Umbilical cord (tissue), 2 donors: ENCODE results near the gene ARHGEF33. TPM values are rescaled to one million over a fixed set of nuclear protein-coding genes. Genes with fewer than 3 reads are reported as not detected.
A peak's percentile ranks its signal among the peaks of the same experiment; 100 is the strongest.

Experiments
- DNase-seq: peaks from one replicate; pipeline ENCODE4 v3.0.0-alpha.2; 2015; ENCODE audit warnings: low spot score
- total RNA-seq: library from RNA; depleted of rRNA; stranded (reverse); fragments of >200 nt; gene quantifications from one replicate; pipeline ENCODE4 v1.2.3, GENCODE V29; 2014; ENCODE audit warnings: low replicate concordance; ENCODE audit not compliant: insufficient read depth

ARHGEF33 gene
- total RNA-seq, result 1.2 TPM

DNA sequence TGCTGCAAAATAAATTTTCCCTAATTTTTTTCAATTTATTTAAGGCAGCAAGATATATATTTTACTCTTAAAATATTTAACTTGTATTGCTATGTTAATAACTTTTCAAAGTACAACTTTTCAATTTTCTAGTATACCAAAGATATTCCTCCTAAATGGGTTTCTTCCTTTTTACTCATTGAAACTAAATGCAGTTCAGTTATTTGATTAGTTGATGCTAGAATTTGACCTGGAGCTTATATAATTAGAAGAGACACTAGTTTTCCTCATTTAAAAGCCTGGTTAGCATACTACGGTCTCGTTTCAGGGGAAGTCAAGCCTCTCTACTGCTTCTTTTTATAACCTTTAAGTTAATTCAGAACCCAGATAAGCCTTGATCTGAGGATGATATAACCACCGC lies at the start of gene ARHGEF33:
TSS of gene ARHGEF33 (plus strand) at position 301 of the 400 bp plus-strand sequence. CDS start 29,573 bp downstream, outside the sequence.
- DNase-seq, result no peak

DNA sequence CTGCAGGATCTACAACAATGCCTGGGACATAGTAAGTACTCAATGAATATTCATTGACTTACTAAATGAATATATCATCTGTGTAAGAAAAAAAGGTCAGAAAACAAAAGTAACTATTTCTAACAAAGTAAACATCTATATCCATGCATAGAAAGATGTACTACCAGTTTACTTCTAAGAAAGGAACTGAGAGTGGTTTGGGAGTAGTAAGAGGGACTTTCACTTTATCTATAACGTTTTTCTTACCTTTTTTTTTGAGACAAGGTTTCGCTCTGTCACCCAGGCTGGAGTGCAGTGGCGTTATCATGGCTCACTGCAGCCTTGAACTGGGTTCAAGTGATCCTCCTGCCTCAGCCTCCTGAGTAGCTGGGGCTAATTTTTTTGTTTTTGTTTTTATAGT lies 39.6 kb upstream of the ARHGEF33 start:
- DNase-seq, result no peak

DNA sequence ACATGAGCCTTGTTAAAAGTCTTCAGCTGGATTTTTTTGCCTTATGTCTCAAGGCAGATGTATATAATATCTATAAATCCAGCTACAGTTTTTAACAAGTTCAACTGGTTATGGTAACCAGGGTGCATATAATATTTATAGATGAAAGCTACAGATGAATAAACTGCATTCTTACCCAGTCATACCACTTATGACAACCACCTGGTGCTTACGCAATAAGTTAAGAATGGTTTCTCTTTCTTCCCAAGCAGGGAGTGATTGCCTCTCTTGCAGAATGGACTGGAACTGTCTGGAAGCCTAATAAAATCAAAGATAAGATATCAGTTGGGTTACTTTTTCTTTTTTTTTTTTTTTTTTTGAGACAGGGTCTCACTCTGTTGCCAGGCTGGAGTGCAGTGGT lies 33.5 kb upstream of the ARHGEF33 start:
- DNase-seq, result no peak

DNA sequence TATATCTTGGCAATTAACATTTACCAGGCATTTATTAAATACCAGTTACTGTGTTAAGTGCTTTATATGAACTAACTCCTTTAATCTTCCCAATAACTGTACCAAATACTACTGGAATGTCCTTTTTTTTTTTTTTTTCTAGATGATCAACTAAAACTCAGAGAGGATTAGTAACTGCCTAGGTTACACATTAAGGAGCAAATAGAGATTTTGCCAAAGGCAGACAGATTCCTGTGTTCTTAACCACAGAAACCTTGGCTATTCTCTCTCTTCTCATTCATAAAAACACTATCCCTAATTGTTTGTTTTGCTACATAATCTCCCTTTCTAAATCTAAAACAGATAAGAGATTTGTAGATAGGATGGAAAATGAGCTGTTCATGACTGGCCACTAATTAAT lies 27.2 kb upstream of the ARHGEF33 start:
- no peak for DNase-seq

DNA sequence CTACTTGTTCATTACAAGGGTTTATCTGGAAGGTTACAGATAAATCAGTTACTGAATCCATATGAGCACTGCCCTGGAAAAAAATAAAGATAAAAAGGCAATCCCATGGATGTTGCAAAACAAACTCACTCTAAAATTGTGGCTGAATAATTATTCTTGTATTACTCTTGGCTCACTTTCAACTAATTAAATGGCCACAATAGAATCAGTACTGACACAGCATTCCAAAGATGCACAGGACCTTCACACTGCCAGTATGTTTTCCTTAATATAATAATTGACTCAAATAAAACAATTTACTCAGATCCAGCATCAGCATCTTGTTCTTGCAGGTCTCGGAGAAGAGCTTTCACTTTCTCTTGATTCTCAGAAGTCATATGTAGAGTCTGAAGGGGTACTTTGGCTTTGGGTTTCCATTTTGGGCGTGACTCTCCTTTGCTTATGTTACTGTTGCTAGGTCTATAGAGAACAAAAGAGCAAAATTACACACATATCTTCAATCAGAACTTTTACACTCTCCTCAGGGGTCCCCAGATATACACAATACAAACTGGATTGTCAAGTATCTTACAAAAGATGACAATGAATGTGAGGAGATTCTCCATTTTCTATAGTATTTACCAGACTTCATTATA lies 26.5 kb upstream of the ARHGEF33 start:
- DNase-seq, result no peak

DNA sequence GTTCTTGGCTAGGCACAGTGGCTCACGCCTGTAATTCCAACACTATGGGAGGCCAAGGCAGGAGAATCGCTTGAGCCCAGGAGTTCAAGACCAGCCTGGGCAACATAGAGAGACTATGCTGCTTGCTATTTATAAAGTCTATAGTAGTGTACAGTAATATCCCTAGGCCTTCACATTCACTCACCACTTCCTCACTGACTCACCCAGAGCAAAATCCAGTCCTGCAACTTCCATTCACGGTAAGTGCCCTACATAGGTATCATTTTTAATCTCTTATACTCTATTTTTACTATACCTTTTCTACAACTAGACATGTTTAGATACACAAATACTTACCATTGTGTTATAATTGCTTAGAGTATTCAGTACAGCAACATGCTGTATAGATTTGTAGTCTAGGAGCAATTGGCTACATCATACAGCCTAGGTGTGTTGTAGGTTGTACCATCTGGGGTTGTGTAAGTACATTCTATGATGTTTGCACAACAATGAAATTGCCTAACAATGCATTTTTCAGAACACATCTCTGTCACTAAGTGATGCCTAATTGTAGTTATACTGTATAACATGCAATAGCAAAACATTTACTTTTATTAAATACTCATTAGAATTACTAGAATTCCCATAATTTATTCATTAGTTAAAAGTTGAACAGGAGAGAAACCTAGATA lies 22.8 kb upstream of the ARHGEF33 start:
- no peak for DNase-seq

DNA sequence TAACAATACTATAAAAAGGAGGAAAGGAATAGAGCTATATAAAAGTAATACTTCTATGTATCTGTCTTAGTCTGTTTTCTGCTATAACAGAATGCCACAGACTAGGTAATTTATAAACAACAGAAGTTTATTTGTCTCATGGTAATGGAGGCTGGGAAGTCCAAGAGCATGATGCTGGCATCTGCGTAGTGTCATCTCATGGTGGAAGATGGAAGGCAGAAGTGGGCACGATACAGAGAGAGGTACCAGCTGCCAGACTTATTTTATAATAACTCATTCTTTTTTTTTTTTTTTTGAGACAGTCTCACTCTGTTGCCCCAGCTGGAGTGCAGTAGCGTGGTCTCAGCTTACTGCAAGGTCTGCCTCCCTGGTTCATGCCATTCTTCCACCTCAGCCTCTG lies 18.2 kb upstream of the ARHGEF33 start:
- DNase-seq, result no peak

DNA sequence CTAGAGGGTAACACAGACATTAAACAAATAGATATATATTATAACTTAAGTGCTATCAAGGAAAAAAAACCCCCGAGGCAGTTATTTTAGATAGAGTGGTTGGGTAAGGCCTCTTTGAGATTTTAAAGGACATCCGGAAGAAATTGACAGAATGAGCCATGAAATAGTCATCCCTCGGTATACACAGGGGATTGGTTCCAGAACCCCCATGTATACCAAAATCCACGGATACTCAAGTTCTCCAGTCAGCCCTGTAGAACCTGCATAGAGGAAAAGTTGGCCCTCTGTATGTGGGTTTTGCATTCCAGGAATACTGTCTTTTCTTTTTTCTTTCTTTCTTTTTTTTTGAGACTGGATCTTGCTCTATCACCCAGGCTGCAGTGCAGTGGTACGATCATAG lies 15.9 kb upstream of the ARHGEF33 start:
- no peak for DNase-seq

DNA sequence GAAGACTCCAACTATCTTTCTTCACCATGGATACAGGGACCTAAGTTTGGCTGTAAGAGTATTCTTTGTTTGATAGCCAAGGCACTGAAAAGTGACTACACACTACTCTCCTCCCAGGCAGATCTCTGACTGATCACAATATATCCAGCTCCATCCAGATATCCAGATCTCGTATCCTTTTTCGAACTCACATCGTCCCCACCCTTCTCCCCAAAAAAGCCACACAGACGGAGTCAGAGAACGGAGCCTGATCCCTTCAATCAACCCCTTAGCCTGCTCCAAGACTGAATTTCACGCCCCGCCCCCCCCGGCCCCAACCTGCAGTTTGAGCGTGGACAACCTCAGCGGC lies 14.5 kb upstream of the ARHGEF33 start:
- DNase-seq, result no peak

DNA sequence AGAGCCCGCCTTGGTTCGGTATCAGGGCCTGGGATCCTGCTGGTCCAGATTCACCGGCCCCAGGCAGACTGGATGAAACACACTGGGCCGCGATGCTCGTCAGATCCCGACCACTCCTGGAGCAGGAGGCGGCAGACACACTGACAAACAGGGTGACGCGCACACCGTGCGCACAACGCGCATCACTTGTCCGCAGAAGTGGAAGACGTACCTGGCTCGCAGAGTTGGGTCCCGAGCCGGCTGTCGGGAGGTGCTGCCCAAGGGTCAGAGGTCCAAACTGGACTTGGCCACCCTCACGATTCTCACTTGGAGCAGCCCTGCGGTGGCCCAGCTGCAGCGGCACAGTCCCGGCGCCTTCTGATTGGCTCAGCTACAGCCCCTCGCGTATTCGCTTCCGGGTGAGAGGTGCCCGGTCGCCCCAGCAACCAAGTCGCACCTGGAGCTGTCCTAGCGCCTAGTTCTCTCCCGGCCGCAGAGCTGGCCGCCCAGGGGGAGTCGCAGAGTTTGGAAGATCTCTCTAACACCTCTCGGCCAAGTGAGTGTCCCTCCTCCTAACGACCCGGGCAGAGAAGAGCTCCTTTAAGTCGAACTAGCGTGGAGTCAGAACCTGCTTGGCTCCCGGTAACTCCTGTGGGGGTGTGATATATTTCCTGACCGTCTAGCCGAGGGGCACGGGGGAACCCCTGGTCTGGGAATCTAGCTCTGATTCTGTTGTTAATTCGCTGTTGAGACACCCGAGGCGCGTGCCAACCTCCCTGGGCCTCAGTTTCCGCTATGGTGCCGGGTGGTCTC lies 13.9 kb upstream of the ARHGEF33 start, which contains the start of the genes DHX57 and MORN2:
TSS of gene DHX57 (minus strand) at position 359 of the 792 bp plus-strand sequence. CDS start 7,529 bp downstream, outside the sequence.
TSS of gene MORN2 (plus strand) at position 401 of the 792 bp plus-strand sequence.
- DNase-seq, result peak; percentile 92

DNA sequence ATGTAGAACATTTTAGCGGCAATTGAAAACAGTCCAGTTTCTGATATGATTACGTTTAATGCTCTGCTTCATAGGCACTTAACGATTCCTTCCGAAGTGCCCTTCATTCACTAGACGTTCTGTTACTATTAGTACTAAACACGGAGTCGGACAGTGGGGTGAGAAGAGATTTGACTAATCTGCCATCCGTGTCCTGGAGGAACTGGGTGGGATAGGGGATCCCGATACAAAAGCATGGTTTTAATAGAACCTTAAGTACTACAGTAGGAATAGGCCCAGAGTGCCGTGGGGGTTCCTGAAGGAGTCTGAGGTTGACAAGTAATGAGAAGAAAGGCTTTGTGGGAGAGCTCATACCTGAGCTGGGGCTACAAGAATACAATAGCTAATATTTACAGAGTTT lies 13.3 kb upstream of the ARHGEF33 start:
- no peak for DNase-seq

DNA sequence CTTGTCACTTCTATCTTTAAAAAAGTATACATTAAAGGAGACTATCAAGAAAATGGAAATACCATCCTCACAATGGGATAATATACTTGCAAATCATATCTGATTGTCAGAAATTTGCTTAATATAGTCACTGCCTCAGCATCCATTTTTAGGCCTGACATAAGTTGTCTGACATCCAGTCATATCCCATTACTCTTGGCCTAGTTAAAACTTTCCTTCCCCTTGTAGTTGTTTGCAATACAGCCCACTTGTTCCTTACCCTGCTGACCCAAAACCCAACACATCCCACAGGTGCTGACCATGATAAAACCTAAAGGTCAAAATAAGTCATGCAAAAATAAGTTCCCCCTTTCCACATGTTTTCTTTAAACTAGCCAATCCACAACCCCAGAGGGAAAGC lies 3.6 kb upstream of the ARHGEF33 start:
- no peak for DNase-seq

DNA sequence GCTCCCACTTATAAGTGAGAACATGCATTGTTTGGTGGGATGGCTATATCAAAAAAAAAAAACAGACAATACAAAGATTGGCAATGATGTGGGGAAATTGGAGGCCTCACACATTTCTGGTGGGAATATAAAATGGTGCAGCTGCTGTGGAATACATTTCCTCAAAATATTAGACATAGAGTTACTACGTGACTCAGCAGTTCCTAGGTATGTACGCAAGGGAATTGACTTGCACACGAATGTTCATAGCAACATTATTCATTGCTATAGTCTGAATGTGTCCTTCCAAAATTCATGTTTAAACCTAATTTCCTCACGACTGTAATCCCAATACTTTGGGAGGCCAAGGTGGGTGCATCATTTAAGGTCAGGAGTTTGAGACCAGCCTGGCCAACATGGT lies 2.3 kb upstream of the ARHGEF33 start:
- no peak for DNase-seq

DNA sequence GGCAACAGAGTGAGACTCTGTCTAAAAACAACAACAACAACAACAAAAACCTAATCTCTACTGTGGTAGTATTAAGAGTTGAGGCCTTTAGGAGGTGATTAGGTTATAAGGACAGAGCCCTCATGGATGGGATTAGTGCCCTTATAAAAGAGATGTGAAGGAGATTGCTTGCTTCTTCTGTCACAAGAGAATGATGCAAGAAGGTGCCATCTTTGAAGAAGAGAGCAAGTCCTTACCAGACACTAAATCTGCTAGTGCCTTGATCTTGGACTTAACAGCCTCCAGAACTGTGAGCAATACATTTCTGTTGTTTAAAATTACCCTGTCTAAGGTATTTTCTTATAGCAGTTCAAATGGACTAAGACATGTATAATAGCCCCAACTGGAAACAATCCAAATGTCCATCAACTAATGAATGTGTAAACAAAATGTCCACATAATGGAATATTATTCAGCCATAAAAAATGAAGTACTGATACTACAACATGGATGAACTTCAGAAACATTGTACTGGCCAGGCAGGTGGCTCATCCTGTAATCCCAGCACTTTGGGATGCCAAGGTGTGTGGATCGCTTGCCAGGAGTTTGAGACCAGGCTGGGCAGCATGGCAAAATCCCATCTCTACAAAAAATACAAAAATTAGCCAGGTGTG lies 1.6 kb upstream of the ARHGEF33 start:
- DNase-seq, result no peak

DNA sequence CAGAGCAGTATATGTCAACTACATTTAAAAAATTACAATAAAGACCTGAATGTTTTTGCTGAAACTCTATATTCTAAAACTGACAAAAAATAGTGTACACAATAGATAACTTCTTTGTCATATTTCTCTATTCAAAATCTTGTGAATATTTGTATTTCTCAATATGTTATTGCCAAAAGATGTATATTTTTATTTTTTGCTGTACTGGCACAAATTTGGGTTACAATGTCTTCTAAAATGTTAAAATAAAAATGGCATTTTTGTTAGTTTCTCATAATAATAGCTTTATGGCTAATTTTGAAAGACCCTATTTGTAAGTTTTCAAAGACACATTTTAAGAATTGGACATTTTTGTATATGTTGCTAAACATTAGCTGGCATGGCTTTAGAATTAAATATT lies 630 bp upstream of the ARHGEF33 start:
- no peak for DNase-seq

DNA sequence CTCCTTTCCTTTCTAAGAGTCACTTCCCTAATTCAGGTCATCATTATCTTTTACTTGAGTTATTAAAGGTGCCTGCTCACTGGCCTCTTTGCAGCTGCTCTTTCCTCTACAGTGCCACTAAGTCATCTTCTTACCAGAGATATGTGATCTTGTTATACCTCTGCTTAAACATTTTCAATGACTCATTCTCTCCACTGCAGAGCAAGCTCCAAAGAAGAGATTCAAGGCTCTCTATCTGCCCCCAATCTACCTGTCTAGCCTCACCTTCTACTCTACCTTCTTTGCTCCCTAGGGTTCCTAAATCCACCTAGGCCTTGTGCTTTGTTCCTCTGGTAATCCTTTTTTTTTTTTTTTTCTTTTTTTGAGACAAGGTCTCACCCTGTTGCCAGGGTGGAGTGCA lies 3.1 kb downstream of the ARHGEF33 start:
- no peak for DNase-seq

DNA sequence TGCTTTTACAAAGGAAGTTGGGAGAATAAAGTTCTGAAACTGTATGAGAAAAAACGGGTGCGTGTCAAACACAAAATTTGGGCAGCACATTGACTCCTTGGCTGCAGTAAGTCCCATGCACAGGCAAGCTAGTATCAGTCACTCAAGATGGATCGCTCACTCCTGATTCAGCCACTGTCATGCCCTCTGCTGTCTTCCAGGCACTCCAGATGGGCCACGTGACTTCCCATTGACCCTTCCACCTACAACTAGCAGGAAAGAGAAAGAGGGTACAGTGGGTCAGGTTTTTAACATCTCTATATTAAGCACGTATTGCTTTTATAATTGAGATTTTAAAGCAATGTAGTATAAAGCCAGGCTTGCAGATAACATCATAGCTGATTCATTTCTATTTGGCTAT lies 8.6 kb downstream of the ARHGEF33 start:
- DNase-seq, result no peak

DNA sequence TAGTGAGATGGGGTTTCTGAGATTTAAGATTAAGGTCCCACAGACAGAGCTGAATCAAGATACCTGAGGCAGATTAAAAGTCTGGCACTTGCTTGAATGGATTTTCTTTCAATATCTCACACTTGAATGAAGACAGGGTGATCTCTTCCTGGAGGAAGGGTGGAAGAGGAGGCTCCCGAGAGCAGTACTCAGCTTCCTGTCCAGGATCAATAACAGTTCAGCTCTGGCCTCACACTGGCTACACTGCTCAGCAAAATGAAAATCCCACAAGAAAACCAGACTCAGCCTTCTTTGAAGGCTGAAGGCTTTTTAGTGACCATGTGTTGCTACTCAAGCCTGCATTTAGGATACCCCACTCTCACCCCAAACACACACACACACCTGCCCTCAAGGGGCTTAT lies 11.1 kb downstream of the ARHGEF33 start:
- no peak for DNase-seq

DNA sequence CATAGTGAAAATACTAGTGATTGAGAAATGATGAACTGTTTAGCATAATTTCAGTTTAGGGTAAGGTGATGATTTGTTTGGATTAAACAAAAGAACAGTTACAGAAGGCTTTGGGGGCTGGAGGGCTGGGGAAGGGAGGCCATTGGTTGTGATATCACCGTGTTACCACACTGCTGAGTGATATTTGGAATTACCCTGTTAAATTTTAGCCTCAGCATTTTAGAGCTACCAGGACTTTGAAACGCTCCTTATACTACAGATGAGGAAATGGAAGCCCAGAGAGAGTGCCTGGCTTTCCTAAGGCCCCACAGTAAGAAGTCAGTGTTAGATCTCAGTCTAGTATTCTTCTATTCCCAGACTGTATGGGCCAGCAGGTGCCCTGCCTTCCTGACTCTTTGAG lies 15.6 kb downstream of the ARHGEF33 start:
- DNase-seq, result no peak

DNA sequence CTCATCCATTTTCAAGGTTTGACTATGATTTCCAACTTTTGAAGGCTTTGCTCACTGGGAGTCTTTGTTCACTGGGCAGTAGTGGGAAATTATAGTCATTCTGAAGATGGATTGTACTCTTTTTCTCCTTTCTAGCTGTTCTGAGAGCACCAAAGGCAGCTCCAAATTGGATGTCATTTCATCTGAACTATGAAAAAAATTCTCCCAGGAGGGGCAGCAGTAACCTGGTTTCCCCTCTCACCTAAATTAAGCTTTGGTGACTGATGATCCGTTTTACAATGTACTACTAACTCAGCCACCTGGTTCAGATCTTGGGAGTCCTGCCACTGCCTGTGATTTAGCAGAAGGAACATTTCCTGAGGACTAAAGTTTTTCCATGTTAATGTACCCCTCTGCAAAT lies 17.6 kb downstream of the ARHGEF33 start:
- DNase-seq, result no peak

DNA sequence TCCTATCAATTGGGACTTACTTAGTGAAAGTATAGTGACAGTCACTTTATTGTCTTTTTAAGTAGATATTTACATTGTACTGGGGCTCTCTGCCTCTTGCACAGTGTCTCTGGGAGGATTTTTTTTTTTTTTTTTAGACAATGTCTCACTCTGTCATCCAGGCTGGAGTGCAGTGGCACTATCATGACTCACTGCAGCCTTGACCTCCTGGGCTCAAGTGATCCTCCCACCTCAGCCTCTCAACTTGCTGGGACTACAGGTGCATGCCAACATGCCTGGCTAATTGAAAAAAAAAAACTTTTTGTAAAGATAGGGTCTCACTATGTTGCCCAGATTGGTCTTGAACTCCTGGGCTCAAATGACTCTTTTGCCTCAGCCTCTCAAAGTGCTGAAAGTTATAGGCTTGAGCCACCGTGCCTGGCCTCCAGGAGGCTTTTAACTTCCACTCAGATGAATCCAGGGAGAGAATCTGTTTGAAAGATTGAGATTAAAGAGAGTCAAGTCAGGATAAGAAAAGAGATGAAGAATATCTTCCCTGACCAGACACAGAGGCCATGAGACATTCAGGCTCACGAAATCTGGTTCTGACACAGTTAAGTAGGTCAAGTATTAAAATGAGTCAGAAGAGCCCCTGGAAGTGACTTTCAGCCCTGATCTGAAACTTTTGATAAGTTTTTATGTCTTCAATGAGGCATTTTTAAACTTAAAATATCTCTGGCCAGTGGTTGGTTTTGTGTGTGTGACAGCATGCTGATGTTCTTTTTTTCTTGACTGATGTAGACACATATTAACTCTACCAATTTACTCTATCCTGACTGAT lies 18.3 kb downstream of the ARHGEF33 start:
- DNase-seq, result peak; percentile 75
